CD4-positive, alpha-beta T cell treated with Interleukin-4 for 1 hour (primary cell): Measurements from ENCODE around the gene SLC27A4.
"Not testable (repeated sequence)": the region's sequence is repeated elsewhere in the genome, so short reads cannot be mapped to it uniquely, and the experiment has no call there.

Experiments used
- DNase-seq, 2 donors: peaks; one replicate each; pipeline ENCODE4 v3.0.0-alpha.2; 2020 to 2022

SLC27A4 gene

DNA sequence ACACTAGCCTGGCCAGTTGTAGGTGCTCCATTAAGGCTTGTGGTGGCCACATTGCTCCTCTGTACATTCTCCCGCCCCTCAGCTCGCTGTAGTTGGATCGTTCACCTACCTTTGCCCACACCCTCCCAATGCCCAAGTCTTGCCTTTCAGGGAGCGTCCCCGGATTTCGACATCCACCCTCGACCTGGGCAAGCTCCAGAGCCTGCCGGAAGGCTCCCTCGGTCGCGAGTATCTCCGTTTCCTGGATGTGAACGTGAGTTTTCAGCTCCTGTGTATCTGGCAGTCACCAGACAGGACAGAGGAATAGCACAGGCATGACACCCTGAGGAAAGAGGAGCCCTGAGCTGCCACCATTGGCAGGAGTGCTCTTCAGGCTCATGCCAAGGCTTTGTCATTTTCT is 14.7 kb upstream of the SLC27A4 start:
- DNase-seq, result no peak

DNA sequence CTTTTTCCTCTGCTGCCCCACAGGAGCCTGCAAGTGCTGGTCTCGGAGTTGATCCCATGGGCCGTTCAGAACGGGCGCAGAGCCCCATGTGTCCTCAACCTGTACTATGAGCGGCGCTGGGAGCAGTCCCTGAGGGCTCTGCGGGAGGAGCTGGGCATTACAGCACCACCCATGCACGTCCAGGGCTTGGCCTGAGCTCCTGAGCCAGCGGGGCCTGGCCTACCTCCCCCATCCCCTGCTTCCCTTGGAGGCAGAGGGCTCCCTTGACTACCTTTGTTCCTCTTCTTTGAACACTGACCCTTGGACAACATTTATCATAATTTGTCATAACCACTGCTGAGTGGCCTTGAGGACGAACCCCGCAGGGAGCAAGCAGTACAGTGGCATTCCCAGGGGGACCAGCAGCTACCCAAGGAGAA is 6.9 kb upstream of the SLC27A4 start:
- no peak for DNase-seq

DNA sequence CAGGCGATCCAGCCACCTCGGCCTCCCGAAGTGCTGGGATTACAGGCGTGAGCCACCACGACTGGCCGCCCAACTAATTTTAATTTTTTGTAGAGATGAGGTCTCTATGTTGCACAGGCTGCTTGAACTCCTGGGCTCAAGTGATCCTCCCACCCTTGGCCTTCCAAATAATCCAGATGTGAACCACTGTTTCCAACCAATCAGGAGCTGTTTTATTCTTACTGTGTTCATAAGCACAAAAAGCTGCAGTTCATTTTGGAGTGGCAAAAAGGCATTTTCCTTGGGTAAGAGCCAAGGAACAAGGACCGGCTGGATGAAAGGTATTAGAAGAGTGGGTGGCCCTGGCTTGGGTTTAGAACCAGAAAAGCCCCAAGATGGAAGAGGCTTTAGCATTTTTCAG is 5.2 kb upstream of the SLC27A4 start:
- DNase-seq, result no peak

DNA sequence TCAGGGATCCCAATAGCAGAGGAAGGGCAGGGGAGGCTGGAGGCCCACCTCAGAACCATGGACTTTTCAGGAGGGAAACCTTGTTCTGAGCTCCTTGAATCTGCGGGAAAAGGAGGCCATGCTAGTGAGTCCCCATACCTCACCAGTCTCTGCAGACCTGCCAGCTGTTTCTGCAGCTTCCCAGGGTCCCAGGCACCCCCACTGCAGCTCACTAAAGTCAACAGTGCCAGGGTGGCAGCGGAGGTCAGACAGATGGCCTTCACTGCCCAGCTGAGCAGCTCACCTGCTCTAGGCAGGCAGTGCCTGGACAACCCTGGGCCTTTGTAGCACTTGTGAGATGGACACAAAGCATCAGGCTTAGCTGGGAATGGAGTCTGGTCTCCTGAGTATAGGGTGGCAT is 4.4 kb upstream of the SLC27A4 start:
- no peak for DNase-seq

DNA sequence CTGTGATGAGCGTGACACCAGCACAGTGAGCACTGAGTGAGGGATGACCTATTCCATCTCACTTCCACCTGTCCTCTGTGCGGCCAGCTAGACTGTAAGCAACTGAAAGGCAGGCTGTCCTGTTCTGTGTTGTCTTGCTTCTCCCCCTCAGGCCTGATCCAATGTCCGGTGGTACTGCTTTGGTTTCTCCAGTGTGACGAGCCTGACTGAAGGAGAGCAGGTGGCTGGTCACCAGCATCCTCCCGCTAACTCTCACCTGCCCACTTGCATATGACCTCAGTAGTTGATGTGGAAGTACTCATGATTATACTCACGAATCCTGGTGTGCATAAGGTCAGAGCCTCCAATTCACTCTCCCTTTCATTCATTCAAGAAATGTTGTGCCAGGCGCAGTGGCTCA is 2.4 kb upstream of the SLC27A4 start:
- no peak for DNase-seq

DNA sequence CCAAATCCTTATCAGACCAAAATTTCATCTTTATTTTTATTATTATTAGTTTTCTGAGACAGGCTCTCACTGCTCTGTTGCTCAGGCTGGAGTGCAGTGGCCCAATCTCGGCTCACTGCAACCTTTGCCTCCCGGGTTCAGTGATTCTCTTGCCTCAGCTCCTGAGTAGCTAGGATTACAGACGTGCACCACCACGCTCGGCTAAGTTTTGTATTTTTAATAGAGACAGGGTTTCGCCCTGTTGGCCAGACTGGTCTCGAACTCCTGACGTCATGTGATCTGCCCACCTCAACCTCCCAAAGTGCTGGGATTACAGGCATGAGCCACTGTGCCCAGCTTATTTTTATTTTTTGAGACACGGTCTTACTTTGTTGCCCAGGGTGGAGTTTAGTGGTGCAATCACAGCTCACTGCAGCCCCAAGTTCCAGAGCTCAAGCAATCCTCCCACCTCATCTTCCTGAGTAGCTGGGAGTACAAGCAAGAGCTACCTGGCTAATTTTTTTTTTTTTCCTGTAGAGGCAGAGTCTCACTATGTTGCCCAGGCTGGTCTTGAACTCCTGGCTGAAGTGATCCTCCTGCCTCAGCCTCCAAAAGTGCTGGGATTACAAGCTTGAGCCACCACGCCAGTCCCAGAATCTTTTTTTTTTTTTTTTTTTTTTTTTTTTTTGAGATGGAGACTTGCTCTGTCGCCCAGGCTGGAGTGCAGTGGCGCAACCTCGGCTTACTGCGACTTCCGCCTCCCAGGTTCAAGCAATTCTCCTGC is 1.3 kb upstream of the SLC27A4 start:
- not testable (repeated sequence) for DNase-seq

DNA sequence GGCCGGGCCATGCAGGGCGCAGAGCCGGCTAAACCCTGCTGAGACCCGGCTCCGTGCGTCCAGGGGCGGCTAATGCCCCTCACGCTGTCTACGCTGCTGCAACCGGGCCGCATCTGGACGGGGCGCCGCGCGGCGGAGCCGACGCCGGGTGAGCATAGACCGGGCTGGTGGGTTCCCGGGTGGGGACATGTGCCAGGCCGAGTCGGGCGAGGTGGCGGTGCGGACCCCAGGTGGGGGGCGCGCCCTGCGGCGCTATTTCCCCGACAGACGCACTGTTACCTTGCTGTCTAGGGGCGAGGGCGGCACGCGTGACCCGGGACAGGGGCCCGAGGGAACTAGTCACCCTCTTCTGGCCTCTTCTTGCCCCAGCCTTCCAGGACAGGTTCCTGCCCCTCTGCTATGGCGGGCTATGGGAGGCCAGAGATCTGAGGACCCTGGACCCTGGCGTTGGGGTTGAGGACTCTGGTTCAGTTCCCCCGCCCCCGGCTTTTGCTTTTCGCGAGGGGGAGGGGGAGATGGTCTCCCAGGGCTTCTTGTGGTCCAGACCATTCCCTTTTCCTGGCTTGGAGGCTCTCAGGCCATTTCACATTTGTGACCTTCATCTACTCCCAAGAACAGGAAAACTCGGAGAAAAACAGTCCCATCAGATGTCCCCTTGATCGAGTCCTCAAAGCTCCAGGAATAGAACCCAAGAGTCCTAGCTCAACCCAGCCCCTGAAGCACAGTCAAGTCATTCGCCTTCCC is 536 bp downstream of the SLC27A4 start:
- DNase-seq, result peak in 1 of 2 donors; percentile 2

DNA sequence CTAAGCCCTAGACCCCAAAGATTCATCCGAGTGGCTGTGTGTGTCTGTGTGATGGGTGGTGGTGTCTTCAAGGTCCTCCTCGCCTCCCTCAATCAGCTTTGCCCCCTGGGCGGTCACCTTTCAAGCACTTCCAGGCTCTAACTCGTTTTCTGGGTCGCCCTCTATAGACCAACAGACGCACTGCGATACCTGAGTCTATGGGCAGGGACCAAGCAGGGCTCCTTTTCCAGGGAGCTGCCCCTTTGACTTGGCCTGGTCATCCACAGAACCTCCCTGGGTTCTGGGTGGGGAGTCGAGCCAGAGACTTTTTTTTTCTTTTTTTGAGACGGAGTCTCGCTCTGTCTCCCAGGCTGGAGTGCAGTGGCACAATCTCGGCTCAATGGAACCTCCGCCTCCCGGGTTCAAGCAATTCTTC is 1.1 kb downstream of the SLC27A4 start:
- DNase-seq, result peak; percentile 72 to 78

DNA sequence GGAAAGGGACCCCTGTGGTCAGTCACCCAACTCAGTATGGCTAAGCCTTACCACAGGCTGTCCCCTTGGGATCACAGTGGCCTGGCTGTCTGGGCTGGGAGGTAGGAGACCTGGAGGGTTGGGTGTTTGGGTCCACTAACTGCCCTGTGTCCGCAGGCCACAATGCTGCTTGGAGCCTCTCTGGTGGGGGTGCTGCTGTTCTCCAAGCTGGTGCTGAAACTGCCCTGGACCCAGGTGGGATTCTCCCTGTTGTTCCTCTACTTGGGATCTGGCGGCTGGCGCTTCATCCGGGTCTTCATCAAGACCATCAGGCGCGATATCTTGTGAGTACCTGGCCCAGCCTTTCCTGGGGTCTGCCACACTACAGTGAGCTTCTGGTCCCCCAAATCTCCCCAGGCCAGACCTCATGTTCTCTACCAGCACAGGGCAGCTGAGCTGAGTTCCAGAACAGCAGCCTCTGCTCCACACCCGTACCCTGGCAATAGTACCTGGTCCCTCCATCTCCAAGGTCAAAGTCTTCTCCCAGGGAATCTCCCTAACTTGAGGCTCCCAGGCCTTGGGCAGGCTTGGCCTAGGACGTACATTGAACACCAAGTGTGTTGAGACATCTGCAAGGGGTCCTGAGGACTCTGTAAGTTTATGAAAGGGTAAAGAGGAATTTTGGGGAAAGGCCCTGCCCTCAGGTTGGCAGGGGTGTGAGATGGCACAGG is 2.8 kb downstream of the SLC27A4 start:
- no peak for DNase-seq

DNA sequence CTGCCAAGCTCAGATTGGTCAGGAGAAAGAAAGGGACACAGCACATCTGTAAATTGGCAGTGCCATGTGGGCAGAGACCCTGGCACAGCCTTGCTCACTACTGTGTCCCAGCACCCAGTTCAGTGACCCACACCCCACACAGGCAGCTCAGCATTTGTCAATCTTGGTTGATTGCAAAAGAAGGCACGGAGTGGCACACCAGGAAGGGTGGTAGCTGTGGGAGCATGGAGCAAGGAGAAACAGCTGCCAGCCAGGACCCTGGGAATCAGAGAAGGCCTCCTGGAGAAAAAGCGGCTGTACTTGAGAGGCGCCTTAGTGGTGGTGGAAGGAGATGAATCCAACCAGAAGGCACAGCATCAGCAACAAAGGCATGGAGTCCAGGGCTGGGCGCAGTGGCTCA is 3.5 kb downstream of the SLC27A4 start:
- no peak for DNase-seq

DNA sequence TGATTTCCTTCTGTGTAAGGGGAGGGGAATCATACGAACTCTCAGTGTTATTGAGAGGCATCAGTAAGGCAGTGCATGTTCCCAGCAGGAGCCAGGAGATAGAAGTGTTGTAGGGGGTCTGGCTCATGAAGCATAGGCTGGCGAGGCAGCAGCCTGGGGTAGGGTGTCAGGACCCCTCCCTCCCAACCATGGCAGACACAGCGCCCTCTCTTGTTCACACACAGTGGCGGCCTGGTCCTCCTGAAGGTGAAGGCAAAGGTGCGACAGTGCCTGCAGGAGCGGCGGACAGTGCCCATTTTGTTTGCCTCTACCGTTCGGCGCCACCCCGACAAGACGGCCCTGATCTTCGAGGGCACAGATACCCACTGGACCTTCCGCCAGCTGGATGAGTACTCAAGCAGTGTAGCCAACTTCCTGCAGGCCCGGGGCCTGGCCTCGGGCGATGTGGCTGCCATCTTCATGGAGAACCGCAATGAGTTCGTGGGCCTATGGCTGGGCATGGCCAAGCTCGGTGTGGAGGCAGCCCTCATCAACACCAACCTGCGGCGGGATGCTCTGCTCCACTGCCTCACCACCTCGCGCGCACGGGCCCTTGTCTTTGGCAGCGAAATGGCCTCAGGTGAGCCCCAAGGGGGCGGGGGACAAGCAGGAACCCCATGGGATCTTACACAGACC is 4.7 kb downstream of the SLC27A4 start:
- DNase-seq, result no peak

DNA sequence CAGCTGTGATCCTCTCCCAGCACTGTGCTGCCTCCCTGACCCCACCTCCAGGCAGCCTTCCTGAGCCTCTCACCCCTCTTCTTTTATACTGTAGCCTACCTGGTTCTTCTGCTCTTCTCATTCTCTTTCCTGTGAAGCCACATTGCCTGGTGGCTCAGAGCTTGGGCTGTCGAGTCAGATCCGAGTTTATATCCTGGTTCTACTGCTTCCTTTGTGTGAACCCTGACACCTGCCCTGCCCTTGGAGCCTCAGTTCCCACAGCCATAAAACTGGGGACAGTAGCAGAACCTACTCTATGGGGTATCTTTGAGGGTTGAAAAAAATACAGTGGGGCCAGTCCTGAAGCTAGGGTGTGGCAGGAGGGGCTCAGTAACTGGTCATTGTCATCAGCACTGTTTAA is 8.8 kb downstream of the SLC27A4 start:
- no peak for DNase-seq

DNA sequence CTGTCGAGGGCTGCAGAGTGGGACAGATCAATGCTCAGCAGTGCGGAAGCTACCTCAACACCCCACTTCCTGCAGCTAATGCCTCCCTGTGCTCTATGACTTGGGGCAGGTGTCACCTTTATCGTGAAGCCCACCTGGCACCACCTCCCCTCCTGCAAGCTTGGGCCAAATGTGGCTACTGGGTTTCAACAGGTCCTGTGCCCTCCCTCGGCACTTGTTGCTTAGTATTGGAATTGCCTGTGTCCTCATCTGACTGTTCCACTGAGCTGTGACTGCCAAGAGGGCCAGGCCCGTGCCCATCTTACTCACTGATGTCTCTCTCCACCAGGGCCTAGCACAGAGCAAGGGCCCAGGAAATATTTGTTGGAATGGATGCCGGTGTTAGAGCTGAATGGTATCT is 9.4 kb downstream of the SLC27A4 start:
- DNase-seq, result no peak

DNA sequence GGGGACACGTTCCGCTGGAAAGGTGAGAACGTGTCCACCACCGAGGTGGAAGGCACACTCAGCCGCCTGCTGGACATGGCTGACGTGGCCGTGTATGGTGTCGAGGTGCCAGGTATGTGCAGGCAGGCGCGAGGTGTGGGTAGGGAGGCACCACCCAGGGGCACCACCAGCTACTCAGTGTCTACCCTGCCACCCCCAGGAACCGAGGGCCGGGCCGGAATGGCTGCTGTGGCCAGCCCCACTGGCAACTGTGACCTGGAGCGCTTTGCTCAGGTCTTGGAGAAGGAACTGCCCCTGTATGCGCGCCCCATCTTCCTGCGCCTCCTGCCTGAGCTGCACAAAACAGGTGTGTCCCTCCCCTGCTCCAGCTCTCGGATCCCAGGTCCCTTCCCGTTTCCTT is 15.1 kb downstream of the SLC27A4 start:
- no peak for DNase-seq

DNA sequence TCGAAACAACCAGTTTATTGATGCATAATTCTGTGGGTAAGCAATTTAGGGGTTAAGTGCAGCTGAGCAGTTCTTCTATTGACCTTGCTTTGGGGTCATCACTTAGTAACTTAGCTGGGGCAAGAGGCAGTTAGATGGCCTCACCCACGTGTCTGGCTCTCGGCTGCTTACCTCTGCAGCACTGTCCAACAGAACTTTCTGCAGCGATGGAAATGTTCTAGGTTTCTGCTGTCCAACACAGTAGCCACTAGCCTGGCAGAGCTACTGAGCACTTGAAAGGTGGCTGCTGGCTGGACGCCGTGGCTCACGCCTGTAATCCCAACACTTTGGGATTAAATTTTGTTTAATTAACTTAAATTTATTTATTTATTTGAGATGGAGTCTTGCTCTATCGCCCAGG is 17.8 kb downstream of the SLC27A4 start:
- no peak for DNase-seq

DNA sequence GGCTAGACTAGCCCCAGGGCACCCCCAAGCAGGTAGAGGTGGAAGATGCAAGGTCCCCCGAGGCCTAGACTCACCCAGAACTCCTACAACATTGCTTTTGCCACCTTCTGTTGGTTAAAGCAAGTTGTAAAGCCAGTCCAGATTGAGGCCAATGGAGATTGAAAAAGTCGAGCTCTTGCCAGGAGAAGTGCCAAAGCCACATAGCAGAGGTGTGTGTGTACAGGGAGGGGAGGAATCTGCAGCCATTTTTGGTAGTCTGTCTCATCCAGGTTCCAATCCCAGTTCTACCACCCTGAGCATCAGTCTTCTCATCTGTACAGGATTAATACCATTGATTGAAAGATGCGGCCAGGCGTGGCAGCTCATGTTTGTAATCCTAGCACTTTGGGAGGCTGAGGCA is 18.5 kb downstream of the SLC27A4 start:
- DNase-seq, result no peak

DNA sequence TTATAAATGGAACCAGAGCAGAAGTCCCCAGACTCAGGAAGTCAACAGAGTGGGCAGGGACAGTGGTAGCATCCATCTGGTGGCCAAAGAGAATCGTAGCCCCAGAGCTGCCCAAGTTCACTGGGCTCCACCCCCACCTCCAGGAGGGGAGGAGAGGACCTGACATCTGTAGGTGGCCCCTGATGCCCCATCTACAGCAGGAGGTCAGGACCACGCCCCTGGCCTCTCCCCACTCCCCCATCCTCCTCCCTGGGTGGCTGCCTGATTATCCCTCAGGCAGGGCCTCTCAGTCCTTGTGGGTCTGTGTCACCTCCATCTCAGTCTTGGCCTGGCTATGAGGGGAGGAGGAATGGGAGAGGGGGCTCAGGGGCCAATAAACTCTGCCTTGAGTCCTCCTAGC is 20.5 kb downstream of the SLC27A4 start:
- no peak for DNase-seq

DNA sequence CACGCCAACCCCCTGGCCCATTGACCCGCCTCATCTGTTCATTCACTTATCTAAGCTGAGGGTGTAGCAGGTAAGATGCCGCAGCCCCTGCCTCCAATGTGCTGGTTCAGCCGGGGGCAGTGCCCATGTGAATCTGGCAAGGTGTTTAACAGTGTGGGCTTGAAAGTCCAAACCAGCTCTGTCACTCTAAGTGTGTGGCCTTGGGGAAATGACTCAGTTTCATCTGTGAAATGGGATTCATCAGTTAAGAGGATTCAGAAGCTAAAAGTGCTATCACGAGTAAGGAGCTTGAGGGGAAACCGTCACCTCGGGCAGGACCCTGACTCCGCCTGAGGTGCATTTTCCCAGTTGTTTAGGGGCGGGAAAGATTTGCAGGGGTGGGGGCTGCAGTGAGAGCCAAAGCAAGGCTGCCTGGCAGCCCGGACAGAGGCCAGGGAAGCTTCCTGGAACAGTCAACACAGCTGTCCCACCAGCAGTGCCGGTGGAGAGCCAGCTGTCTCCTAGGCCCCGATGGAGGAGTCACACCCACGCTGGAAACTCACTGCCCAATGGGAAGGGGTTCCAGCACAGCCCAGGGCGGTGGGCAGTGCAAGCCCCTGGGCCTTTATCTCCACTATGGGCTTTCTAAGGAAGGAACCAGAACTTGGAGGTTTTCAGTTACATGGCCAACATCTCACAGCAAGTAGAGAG is 21.1 kb downstream of the SLC27A4 start:
- DNase-seq, result no peak

DNA sequence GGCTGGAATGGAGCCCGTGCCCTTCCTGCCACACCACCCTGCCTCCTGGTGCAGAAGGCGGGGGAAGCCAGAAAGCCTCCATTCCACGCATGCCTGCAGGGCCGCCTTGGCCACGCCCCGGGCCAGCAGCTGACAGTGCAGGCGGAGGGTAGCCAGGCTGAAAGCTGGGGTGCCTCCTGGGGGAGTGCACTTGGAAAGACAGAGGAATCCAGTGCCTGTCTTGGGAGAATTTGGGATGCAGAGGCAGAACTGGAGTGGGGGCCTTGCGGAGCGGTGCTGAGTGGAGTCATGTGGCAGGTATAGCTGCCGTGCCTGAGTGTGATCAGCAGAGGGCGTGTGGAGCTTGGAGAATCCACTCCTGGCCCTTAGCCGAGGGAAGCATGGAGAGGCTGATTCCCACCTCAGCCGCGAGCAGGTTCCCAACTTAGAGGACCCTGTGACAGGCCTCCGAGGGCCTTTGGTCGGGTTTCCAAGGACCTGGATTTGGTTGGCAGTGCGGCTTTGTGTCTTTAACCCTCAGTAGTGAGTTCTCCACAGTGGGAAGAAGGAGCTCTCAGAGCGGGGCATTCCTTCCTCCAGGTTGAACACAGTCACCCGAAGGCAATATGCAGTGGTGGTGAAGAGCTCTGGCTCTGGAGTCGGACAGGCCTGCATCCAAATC is 21.8 kb downstream of the SLC27A4 start:
- peak; percentile 66 to 72 for DNase-seq

DNA sequence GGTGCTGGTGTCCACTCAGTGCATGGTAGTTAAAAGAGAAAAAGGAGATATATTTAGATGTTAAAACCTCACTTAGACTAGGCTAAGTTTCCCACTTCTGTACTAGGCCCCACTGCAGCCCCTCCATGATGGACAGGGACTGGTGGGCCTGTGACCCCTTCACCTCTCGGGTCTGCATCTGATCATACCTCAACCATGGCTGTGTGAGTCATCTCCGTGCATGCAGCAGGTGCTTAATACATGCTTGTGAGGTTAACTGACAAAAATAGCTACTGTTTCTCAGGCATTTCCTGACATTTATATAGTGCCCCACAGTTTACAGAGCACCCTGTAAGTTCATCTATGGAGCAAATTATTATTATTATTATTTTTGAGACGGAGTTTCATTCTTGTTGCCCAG is 22.4 kb downstream of the SLC27A4 start:
- no peak for DNase-seq

DNA sequence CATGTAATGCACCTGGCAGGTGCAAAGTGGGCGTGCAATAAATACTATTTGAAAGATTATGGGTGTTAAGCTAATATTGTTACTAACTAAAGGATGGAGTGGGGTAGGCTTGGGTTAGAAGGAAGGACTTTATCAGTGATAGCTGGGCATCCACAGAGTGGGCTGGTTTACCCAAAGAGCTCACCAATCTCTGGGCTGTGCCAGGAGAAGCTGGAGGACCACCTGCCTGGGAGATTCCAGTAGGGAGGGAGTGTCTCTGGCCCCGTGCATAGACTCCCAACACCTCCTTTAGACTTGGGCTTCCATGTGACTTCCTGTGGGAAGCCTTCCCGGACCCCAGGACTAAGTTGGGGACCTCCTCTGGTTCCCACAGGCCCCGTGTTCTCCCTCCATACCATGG is 25.2 kb downstream of the SLC27A4 start:
- no peak for DNase-seq

DNA sequence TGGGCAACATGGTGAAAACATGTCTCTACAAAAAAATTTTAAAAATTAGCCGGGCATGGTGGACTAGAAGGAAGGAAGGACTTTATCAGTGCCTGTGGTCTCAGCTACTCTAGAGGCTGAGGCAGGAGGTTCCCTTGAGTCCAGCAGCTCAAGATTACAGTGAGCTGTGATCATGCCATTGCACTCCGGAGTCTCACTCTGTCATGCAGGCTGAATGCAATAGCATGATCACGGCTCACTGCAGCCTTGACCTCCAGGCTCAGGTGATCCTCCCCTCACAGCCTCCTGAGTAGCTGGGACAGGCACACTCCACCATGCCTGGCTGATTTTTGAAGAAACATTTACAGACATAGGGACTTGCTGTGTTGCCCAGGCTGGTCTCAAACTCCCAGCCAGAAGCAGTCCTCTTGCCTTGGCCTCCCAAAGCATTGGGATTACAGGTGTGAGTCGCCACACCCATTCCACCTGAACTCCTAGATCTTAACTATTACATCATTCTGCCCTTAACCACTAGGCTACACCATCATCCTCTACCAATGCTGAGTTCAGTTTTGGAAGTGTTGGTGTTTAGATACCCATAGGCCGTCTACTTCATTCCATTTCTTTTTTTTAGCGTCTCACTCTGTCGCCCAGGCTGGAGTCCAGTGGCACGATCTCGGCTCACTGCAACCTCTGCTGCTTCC is 28.8 kb downstream of the SLC27A4 start:
- DNase-seq, result no peak
